NCI-H1092 (cell line): ENCODE measurements around the gene OS9.

Experiments used
- DNase-seq: peaks from one replicate; lab custom pipeline; 2025; lab: John Stamatoyannopoulos, UW

Gene OS9

DNA sequence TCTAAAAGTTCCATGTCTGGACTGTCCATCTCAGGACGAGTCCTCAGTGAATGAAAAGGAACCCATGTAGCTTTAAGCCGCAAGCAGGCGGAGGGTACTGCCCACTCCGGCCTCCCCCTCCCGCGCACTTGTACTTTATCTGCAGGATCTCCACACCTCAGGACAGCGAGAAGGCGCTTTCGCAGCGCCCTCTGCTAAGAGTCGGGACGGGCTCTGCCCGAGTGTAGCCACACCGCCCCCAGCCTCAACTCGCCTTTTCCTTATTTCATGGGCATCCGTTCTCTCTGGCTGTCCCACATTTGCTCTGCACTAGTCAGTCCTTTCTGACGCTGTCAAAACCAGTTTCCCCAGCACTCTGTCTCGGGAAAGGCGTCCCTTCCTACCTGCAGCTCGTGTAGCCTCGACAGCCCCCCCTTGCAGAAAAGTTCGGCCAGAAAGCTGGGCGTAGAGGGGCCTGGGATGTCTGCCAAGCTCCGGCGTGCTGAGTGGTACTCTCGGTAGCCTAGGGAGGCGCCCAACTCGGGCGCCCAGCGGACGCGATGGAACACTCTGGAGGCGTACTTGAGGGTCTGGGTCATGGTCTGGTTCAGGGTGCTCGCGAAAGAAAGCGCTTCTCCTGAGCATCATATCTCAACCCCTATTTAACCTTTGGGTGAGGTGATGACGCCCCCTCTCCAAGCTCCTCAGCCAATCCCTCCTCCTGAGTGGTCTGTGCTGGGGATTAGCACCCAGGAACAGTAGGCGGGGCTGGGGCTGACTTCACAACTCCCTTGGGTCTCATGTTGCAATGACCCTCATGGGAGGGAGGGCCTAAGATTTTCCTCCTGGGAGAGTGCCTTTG is 72.8 kb downstream of the OS9 start, which contains the start of gene CYP27B1:
Gene CYP27B1 (minus strand): TSS at position 615 of the 841 bp plus-strand sequence. CDS start 37 bp downstream, at position 578.
- DNase-seq, result no peak

DNA sequence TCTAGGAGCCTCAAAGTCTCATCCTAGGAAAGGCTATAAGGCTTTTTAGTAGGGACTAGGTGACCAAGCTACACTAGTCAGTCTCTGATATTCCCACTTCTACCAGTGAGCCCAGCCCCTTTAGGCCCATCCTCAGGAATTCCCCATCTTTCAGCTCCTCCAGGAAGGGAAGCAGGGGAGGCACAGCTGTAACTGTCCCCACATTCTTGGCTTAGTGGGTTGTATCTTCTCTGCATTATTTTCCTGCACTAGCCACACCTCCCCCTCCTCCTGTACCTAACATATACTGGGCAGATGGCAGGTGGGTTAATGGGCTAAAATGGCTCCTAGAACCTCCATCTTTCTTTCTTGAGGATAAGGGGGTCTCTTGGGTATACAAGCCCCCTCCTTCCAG is 73.4 kb downstream of the OS9 start:
- DNase-seq, result no peak

DNA sequence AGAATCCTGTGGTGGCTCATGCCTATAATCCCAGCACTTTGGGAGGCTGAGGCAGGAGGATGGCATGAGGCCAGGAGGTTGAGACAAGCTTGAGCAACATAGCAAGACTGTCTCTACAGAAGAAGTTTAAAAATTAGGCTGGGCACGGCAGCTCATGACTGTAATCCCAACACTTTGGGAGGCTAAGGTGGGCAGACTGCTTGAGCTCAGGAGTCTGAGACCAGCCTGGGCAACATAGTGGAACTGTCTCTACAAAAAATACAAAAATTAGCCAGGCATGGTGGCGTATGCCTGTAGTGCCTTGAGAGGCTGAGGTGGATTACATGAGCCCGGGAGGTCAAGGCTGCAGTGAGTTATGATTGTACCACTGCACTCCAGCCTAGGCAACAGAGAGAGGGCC is 73.9 kb downstream of the OS9 start:
- no peak for DNase-seq

- DNase-seq, result no peak
Measured at GRCh38 chr12:57769594-57769993, 75.7 kb downstream of the OS9 start.

DNA sequence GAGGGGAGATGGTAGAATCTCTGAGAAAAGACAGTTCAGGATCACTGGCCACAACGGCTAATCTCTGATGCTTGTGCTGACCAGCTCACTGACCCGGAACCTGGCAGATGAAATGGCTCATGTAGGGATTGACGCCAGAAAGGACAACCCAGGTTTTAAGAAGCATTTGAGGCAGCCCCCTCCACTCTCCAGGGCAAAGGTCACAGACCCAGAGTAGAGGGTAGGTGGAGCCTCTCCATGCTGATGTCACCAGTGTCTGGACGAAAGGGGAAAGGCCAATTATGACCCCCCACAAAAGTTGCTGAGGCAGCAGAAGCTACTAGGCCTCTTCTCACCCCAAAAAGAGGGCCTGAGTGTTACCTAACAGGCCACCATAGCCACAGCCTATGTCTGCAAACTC is 76.8 kb downstream of the OS9 start:
- no peak for DNase-seq
